ENCODE measurements around the gene CTDSPL.

Gene CTDSPL

DNA sequence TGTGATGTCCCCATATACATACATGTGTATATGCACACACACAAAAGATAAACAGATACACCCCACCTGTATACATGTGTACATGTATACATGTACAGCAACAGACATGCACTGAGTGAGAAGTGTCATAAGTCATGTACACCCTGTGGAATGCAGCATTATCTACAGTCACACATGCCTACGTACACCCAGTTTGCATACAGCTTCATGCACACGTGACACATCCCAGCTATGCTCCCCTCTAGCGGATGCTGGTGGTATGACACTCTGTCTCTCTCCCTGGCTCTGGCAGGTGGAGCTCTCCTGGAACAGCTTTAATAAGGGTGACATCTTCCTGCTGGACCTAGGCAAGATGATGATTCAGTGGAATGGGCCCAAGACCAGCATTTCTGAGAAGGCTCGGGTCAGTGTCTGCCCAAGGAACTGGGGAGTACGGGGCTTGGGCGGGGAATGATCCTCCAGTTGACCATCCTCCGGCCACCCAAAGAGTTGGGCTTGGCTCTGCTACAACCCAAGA lies 135.2 kb downstream of the CTDSPL start:
- Mint-ChIP-seq H3K27ac (ENCODE audit: low read depth) (peak overlapping the region; percentile 41), H3K4me3 (peak overlapping the region; percentile 50), H3K36me3 (ENCODE audit: insufficient read depth) (peaks cover 14% of the 10 kb centered on the region), H3K9me3 (no peaks in the 10 kb centered on the region), H3K27me3 (no peaks in the 10 kb centered on the region), H3K4me1 (peaks cover 61% of the 10 kb centered on the region)
- ATAC-seq (replicated peaks; ENCODE audit: extremely low read depth, poor library complexity, severe bottlenecking) (peak; percentile 41), DNase-seq (ENCODE audit: low spot score in 2 of 2) (peak; percentile 73 to 79)

DNA sequence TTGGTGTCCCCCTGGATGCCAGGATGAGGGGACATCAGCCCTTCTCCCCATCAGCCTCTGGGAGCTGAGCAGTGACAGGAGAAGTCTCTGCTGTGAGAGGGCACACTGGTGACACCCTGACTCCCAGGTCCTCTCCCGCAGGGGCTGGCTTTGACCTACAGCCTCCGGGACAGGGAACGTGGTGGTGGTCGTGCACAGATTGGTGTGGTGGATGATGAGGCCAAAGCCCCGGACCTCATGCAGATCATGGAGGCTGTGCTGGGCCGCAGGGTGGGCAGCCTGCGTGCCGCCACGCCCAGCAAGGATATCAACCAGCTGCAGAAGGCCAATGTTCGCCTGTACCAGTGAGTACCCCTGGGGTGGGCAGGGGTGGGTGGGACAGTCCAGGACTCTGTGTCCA lies 135.7 kb downstream of the CTDSPL start:
- peaks cover 61% of the 10 kb centered on the region for H3K4me1 Mint-ChIP-seq
- H3K27me3 Mint-ChIP-seq: no peaks in the 10 kb centered on the region
- H3K36me3 Mint-ChIP-seq (ENCODE audit: insufficient read depth): peaks cover 18% of the 10 kb centered on the region
- peak overlapping the region; percentile 41 for H3K27ac Mint-ChIP-seq (ENCODE audit: low read depth)
- ATAC-seq (replicated peaks; ENCODE audit: extremely low read depth, poor library complexity, severe bottlenecking) (no peak), DNase-seq (ENCODE audit: low spot score in 2 of 2) (no peak)
- H3K4me3 Mint-ChIP-seq: peak overlapping the region; percentile 50
- no peaks in the 10 kb centered on the region for H3K9me3 Mint-ChIP-seq

- Mint-ChIP-seq H3K36me3 (ENCODE audit: insufficient read depth) (peaks cover 18% of the 10 kb centered on the region), H3K4me1 (peaks cover 63% of the 10 kb centered on the region), H3K9me3 (no peaks in the 10 kb centered on the region), H3K4me3 (peak overlapping the region; percentile 72), H3K27ac (ENCODE audit: low read depth) (peak overlapping the region; percentile 88), H3K27me3 (no peaks in the 10 kb centered on the region)
- ATAC-seq (replicated peaks; ENCODE audit: extremely low read depth, poor library complexity, severe bottlenecking) (no peak), DNase-seq (ENCODE audit: low spot score in 2 of 2) (no peak)
Measured at GRCh38 chr3:37997791-37998370, 136.2 kb downstream of the CTDSPL start.

DNA sequence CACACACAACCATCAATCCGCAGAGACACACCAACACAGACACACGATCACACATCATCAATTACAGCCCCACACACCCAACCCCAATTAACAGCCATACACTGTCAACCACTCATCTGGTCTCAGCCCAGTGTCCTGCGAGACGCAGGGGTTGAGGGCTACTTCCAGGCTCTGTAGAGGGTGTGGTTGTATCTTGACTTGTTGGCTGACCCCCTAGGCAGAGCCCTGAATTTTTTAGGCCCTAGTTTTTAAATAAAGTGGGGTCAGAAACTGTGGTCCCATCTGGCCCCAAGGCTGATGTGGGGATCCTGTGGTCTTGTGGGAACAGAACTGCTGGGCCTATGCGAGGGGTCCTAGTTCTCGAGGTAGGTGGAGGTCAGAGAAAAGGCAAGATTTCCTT lies 138.2 kb downstream of the CTDSPL start:
- ATAC-seq (replicated peaks; ENCODE audit: extremely low read depth, poor library complexity, severe bottlenecking): no peak

GRCh38 chr3:38000242-38000916 lies 138.7 kb downstream of the CTDSPL start:
- DNase-seq (ENCODE audit: low spot score in 2 of 2) (no peak), ATAC-seq (replicated peaks; ENCODE audit: extremely low read depth, poor library complexity, severe bottlenecking) (no peak)
- Mint-ChIP-seq H3K4me3 (no peak overlapping the region), H3K27me3 (no peaks in the 10 kb centered on the region), H3K27ac (ENCODE audit: low read depth) (peak overlapping the region; percentile 88), H3K36me3 (ENCODE audit: insufficient read depth) (peaks cover 14% of the 10 kb centered on the region), H3K9me3 (no peaks in the 10 kb centered on the region), H3K4me1 (peaks cover 63% of the 10 kb centered on the region)

More for the DNA sequence above, 138.2 kb downstream of the CTDSPL start:
- Mint-ChIP-seq H3K9me3 (no peaks in the 10 kb centered on the region), H3K4me1 (peaks cover 64% of the 10 kb centered on the region), H3K27ac (ENCODE audit: low read depth) (peak overlapping the region; percentile 88), H3K4me3 (no peak overlapping the region), H3K36me3 (ENCODE audit: insufficient read depth) (peaks cover 17% of the 10 kb centered on the region), H3K27me3 (no peaks in the 10 kb centered on the region)
- DNase-seq (ENCODE audit: low spot score in 2 of 2): no peak

DNA sequence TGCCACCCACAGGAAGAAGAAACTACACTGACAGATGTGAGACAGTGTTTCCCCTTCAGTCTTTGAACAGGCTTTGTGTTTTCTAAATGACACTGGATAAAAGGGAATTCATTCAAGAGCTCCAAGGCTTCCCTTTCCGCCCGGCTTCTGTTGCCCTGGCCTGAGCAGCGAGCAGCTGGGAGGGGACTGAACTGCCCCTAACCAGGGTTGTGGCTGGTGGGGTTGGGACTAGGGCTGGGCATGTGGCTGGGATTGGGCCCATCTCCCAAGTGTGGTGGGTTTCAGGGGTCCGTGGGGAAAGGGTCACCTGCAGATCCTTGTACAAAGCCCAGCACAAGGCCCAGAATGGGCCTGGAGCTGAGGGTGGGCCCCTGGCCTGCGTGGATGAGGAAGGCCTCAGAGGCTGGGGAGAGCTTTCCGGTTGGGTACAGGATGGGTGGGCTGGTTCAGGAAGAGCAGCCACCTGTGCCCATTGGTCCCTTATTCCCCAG lies 139.3 kb downstream of the CTDSPL start:
- H3K9me3 Mint-ChIP-seq: no peaks in the 10 kb centered on the region
- ATAC-seq (replicated peaks; ENCODE audit: extremely low read depth, poor library complexity, severe bottlenecking): no peak
- H3K4me1 Mint-ChIP-seq: peaks cover 56% of the 10 kb centered on the region

GRCh38 chr3:38001456-38002081 lies 139.9 kb downstream of the CTDSPL start:
- H3K36me3 Mint-ChIP-seq (ENCODE audit: insufficient read depth): peaks cover 14% of the 10 kb centered on the region
- H3K9me3 Mint-ChIP-seq: no peaks in the 10 kb centered on the region
- H3K27ac Mint-ChIP-seq (ENCODE audit: low read depth): peak overlapping the region; percentile 19
- ATAC-seq (replicated peaks; ENCODE audit: extremely low read depth, poor library complexity, severe bottlenecking) (no peak), DNase-seq (ENCODE audit: low spot score in 2 of 2) (no peak)
- no peak overlapping the region for H3K4me3 Mint-ChIP-seq
- H3K4me1 Mint-ChIP-seq: peaks cover 52% of the 10 kb centered on the region
- H3K27me3 Mint-ChIP-seq: no peaks in the 10 kb centered on the region

More for the DNA sequence above, 139.3 kb downstream of the CTDSPL start:
- Mint-ChIP-seq H3K27me3 (no peaks in the 10 kb centered on the region), H3K4me3 (no peak overlapping the region), H3K36me3 (ENCODE audit: insufficient read depth) (peaks cover 14% of the 10 kb centered on the region), H3K27ac (ENCODE audit: low read depth) (no peak overlapping the region)
- no peak for DNase-seq (ENCODE audit: low spot score in 2 of 2)

DNA sequence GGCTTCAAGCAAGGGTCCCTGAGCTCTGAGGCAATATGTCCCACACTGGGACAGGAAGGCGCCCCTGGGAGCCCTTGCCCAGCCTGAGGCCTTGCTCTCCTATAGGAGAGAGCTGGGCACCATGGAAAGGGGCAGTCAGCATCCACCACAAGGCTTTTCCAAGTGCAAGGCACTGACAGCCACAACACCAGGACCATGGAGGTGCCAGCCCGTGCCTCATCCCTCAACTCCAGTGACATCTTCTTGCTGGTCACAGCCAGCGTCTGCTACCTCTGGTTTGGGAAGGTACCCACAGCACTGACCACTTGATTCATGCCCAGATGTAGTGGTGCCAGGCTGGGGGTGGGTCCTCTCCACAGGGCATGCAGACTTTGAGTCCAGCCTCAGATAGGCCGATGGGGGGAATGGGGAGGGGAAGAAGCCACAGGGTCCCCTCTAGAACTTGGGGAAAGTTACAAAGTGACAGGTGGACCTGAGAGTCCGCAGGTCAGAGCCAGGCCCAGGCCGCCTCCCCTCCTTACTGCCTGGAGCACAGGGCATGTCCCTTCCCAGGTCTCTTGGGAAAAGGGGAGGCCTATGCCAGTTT lies 140.7 kb downstream of the CTDSPL start:
- Mint-ChIP-seq H3K9me3 (no peaks in the 10 kb centered on the region), H3K27ac (ENCODE audit: low read depth) (peak overlapping the region; percentile 19), H3K27me3 (no peaks in the 10 kb centered on the region), H3K4me1 (peaks cover 44% of the 10 kb centered on the region), H3K4me3 (no peak overlapping the region), H3K36me3 (ENCODE audit: insufficient read depth) (peaks cover 15% of the 10 kb centered on the region)
- ATAC-seq (replicated peaks; ENCODE audit: extremely low read depth, poor library complexity, severe bottlenecking) (no peak), DNase-seq (ENCODE audit: low spot score in 2 of 2) (no peak)

- Mint-ChIP-seq H3K27ac (ENCODE audit: low read depth) (no peak overlapping the region), H3K9me3 (no peaks in the 10 kb centered on the region), H3K27me3 (no peaks in the 10 kb centered on the region), H3K36me3 (ENCODE audit: insufficient read depth) (peaks cover 15% of the 10 kb centered on the region), H3K4me3 (no peak overlapping the region), H3K4me1 (peaks cover 42% of the 10 kb centered on the region)
- DNase-seq (ENCODE audit: low spot score in 2 of 2) (no peak), ATAC-seq (replicated peaks; ENCODE audit: extremely low read depth, poor library complexity, severe bottlenecking) (no peak)
Measured at GRCh38 chr3:38002940-38003339, 141.3 kb downstream of the CTDSPL start.

- no peak for ATAC-seq (replicated peaks; ENCODE audit: extremely low read depth, poor library complexity, severe bottlenecking)
- Mint-ChIP-seq H3K9me3 (no peaks in the 10 kb centered on the region), H3K27ac (ENCODE audit: low read depth) (no peak overlapping the region), H3K27me3 (no peaks in the 10 kb centered on the region), H3K36me3 (ENCODE audit: insufficient read depth) (peaks cover 13% of the 10 kb centered on the region), H3K4me1 (peaks cover 38% of the 10 kb centered on the region), H3K4me3 (no peak overlapping the region)
- DNase-seq (ENCODE audit: low spot score in 2 of 2): peak in 1 of 2 donors; percentile 47
Measured at GRCh38 chr3:38003371-38003816, 141.7 kb downstream of the CTDSPL start.

- no peaks in the 10 kb centered on the region for H3K9me3 Mint-ChIP-seq
- DNase-seq (ENCODE audit: low spot score in 2 of 2) (no peak), ATAC-seq (replicated peaks; ENCODE audit: extremely low read depth, poor library complexity, severe bottlenecking) (no peak)
- H3K4me3 Mint-ChIP-seq: no peak overlapping the region
- H3K27me3 Mint-ChIP-seq: no peaks in the 10 kb centered on the region
- H3K4me1 Mint-ChIP-seq: peaks cover 34% of the 10 kb centered on the region
- H3K27ac Mint-ChIP-seq (ENCODE audit: low read depth): no peak overlapping the region
- H3K36me3 Mint-ChIP-seq (ENCODE audit: insufficient read depth): peaks cover 10% of the 10 kb centered on the region
Measured at GRCh38 chr3:38003817-38004414, 142.2 kb downstream of the CTDSPL start.

- DNase-seq (ENCODE audit: low spot score in 2 of 2) (no peak), ATAC-seq (replicated peaks; ENCODE audit: extremely low read depth, poor library complexity, severe bottlenecking) (peak; percentile 47)
- H3K4me3 Mint-ChIP-seq: no peak overlapping the region
- peaks cover 13% of the 10 kb centered on the region for H3K36me3 Mint-ChIP-seq (ENCODE audit: insufficient read depth)
- H3K27ac Mint-ChIP-seq (ENCODE audit: low read depth): peak overlapping the region; percentile 1
- no peaks in the 10 kb centered on the region for H3K9me3 Mint-ChIP-seq
- H3K4me1 Mint-ChIP-seq: peaks cover 30% of the 10 kb centered on the region
- no peaks in the 10 kb centered on the region for H3K27me3 Mint-ChIP-seq
Measured at GRCh38 chr3:38004415-38005075, 142.9 kb downstream of the CTDSPL start.
